GM18861 (cell line): ENCODE results near the gene CHD2.

Source experiments
- ATAC-seq: cut with Tn5 transposase; IDR thresholded peaks from one replicate; pipeline ENCODE4 v1.9.1; 2021; ENCODE audit not compliant: unreplicated experiment

The CHD2 gene

GRCh38 chr15:92885224-92886041 lies 14.7 kb upstream of the CHD2 start:
- no peak for ATAC-seq

- ATAC-seq, result no peak
Observed at GRCh38 chr15:92886042-92886537, 14.0 kb upstream of the CHD2 start.

- no peak for ATAC-seq
Observed at GRCh38 chr15:92886815-92887214, 13.3 kb upstream of the CHD2 start.

- ATAC-seq, result no peak
Observed at GRCh38 chr15:92887869-92888268, 12.3 kb upstream of the CHD2 start.

GRCh38 chr15:92889390-92890107 lies 10.6 kb upstream of the CHD2 start:
- no peak for ATAC-seq

- no peak for ATAC-seq
Observed at GRCh38 chr15:92891533-92892200, 8.5 kb upstream of the CHD2 start.

GRCh38 chr15:92892201-92892555 lies 7.9 kb upstream of the CHD2 start:
- no peak for ATAC-seq

GRCh38 chr15:92893200-92893599 lies 6.9 kb upstream of the CHD2 start:
- ATAC-seq, result no peak

GRCh38 chr15:92896561-92896960 lies 3.6 kb upstream of the CHD2 start:
- no peak for ATAC-seq

GRCh38 chr15:92897620-92898019 lies 2.5 kb upstream of the CHD2 start:
- ATAC-seq, result no peak

- no peak for ATAC-seq
Observed at GRCh38 chr15:92898988-92899582, 1.0 kb upstream of the CHD2 start.

GRCh38 chr15:92899601-92899947 lies 550 bp upstream of the CHD2 start:
- ATAC-seq, result no peak

GRCh38 chr15:92900731-92901071 lies 577 bp downstream of the CHD2 start:
- no peak for ATAC-seq

GRCh38 chr15:92901072-92901761 lies 1.1 kb downstream of the CHD2 start:
- no peak for ATAC-seq

GRCh38 chr15:92901995-92902394 lies 1.9 kb downstream of the CHD2 start:
- no peak for ATAC-seq

- no peak for ATAC-seq
Observed at GRCh38 chr15:92902737-92903593, 2.8 kb downstream of the CHD2 start.

- no peak for ATAC-seq
Observed at GRCh38 chr15:92903631-92903965, 3.5 kb downstream of the CHD2 start.

- ATAC-seq, result peak; percentile 71
Observed at GRCh38 chr15:92903966-92904721, 4.0 kb downstream of the CHD2 start.

GRCh38 chr15:92904722-92905571 lies 4.8 kb downstream of the CHD2 start:
- ATAC-seq, result no peak
